HG02981 (cell line): ENCODE results near the gene FRMPD4.

Experiments
- ATAC-seq: cut with Tn5 transposase; IDR thresholded peaks from one replicate; pipeline ENCODE4 v1.9.1; 2021; ENCODE audit warnings: mild to moderate bottlenecking, moderate library complexity; ENCODE audit not compliant: unreplicated experiment

The FRMPD4 gene

DNA sequence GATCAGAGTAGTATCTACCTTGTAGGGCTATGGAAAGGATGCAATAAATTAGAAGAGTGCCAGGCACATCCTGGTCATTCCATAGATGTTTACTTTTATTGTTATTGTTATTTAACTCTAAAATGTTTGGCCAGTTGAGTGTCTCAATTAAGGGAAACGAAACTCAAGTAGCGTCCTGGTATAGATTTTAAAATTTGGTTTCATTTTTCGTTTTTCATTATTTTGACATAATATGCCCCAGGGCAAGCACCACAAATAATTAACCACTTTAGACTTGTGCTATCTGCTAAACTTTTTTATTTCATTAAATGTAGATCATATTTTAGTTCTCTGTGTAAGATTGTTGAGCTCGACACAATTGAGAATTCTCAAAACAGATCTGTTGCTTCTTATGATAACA, 473.2 kb downstream of the FRMPD4 start:
- ATAC-seq: peak; percentile 73

- no peak for ATAC-seq
Measured at GRCh38 chrX:12614266-12614665, 476.0 kb downstream of the FRMPD4 start.

GRCh38 chrX:12615061-12615460, 476.8 kb downstream of the FRMPD4 start:
- no peak for ATAC-seq

DNA sequence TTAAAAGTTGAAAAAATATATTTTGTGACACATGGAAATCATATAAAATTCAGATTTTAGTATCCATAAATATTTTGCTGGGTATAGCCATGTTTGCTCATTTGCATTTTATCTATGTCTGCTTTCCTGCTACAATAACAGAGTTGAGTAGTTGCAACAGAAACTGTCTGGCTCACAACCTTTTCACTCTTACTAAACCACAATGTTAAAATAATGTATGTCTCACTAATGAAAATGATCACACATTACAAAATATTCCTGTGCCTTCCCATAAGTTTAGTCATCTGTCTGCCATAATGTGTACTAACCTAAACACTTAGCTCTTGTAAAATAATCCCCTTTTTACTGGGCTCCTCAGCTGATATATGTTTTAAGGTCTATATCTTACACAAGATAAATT, 479.0 kb downstream of the FRMPD4 start:
- ATAC-seq: no peak

GRCh38 chrX:12647230-12647629, 509.0 kb downstream of the FRMPD4 start:
- ATAC-seq: no peak

GRCh38 chrX:12648995-12649394, 510.7 kb downstream of the FRMPD4 start:
- no peak for ATAC-seq

GRCh38 chrX:12657433-12657832, 519.2 kb downstream of the FRMPD4 start:
- no peak for ATAC-seq

DNA sequence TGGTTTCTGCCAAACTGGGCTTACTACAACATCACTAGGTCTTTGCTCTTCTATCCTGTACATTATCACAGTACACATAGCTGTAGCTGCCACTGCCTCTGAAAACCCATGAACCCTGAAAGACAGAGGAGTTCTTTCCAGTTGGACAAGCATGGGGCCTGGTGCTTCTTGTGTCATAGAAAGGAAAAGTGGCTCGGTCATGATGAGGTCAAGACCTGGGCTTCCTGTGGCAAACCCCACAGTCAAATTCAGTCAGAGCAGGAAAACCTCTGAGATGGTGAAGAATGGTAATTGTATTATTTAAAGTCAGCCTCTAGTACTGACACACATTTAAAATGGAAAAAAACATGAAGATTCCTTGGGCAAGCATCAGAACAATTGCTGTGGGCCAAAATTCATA, 519.6 kb downstream of the FRMPD4 start:
- ATAC-seq: peak; percentile 88

- no peak for ATAC-seq
Measured at GRCh38 chrX:12661464-12661863, 523.2 kb downstream of the FRMPD4 start.

GRCh38 chrX:12672367-12673106, 534.3 kb downstream of the FRMPD4 start:
- ATAC-seq: no peak

DNA sequence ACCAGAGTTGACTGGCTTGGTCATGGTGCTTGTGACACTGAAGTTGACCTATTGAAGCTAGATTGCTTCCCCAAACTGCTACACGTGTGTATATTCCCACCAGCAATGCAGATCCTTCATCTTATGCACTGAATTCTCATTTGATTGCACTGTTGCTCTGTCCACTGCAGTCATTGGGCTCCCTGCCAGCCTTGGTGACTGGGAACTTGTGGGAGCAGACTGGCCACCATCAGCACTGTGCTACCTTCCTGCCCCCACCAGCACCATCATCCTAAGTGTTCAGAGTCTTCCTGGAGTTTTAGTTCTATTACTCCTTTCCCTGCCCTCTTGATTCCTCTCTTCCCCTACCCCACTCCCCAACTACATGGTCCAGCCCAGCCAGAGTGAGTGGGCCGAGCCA, 535.2 kb downstream of the FRMPD4 start:
- ATAC-seq: no peak

- no peak for ATAC-seq
Measured at GRCh38 chrX:12679522-12679921, 541.2 kb downstream of the FRMPD4 start.

DNA sequence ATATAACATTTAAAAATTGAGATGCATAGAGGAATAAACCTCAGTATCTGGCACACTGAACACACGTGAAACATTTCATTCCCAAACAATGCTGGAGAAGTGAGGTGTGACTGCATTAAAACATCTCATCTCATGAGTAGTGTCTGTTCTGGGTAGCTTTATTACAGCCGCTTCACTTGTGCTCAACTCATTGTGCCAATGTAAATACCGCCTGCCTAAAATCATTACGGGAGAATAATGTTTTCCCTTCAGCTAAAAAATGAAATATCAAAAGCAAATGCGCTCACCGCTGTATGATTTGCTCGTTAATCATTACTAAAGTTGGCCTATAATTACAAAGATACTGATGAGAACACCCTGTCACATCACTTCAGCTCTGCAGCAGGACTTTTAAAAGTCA, 542.8 kb downstream of the FRMPD4 start:
- ATAC-seq: no peak

DNA sequence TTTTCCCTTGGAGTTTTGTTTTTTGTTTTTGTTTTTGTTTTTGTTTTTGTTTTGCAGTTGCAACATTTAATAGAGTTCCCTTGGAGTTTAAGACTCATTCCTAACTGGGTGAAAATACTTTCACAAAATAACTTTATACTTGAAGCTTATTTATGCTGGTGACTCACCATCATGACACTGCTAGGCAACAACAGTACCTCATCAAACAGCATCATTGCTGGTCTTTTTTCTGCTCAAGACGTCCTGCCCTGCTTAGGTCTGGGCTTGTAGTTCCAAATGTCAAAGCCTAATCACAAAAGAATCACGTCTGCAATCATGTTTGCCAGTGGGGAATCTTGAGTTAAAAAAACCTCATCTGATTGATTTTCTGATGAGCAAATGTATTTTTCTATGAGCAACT, 547.3 kb downstream of the FRMPD4 start:
- ATAC-seq: no peak

DNA sequence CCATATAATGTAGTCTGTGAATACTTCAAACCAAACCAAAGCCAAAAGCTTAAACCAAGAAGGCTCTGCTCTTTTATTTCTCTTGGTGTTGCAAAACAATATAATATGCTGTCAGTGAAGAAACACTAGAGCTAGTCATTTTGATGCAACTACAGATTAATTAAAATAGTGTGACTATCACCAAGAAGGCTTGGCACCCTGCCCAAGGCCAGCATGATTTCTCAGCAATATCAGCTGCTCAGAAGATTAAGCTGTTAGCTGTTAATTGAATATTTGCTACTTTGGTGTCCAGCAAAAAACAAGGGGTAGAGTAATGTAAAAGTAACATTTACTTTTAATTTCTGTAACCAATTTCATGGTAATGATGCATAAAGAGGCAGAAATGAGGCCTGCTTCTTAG, 548.1 kb downstream of the FRMPD4 start:
- ATAC-seq: no peak

DNA sequence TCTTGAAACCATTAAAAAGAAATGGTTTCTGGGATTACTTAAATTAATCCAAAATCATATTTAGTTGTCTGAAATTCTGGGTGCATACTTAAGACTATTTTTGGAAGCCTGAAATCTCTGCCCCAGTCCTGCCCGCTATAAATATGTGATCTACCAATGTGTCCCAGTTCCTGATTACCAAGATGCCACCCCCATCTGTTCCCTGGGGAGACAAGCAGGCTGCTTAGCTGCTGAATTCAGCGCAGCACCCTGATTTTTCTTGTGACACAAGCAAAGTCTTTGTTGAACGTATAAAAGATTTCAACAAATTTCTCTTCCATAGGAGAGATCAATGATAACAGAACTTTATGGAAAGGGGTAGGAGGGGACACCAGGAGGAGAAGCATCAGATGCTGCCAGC, 552.4 kb downstream of the FRMPD4 start:
- no peak for ATAC-seq

GRCh38 chrX:12693754-12694153, 555.5 kb downstream of the FRMPD4 start:
- ATAC-seq: no peak

DNA sequence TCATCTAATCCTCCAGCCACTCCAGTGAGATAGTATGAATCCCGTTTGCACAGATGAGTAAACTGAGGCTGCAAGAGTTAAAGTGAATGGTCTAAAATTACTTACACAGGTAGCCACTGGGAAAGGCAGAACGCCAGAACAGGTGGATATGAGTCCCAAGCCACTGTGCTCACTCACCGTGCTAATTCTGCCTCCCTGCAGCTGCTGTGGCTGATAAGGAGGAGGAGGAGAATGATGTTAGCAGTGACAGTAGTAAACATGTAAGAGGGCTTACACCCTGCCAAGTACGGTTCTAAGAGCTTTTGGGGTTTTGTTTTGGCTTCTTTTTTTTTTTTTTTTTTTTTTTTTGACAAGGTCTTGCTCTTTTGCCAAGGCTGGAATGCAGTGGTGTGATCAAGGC, 562.5 kb downstream of the FRMPD4 start:
- no peak for ATAC-seq

- ATAC-seq: no peak
Measured at GRCh38 chrX:12701628-12702027, 563.4 kb downstream of the FRMPD4 start.

GRCh38 chrX:12702509-12703091, 564.3 kb downstream of the FRMPD4 start:
- no peak for ATAC-seq

- ATAC-seq: no peak
Measured at GRCh38 chrX:12704706-12705105, 566.4 kb downstream of the FRMPD4 start.

DNA sequence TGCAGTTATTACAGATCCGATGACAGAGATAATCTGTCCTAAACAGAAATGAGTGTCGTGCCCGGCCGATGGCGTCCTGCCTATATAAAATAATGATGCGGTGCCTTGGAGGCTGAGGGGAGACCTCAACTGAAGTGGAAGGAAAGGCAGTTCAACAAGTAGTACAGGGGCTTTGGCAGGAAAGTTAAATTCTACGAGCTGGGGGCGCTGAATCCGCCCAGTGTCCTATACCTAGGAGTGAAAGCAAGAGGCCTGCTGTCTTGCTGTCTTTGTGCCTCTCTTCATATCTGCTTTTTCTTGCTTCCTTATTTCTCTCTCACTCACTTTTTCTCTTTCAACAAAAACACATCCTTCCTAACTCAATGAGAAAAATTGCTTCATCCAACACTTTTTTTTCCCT, 570.8 kb downstream of the FRMPD4 start:
- no peak for ATAC-seq
